Stimulated activated CD4-positive, alpha-beta T cell treated with anti-CD3 and anti-CD28 coated beads, Interleukin-2, amount 100 ng/mL, for 48 hours (primary cell): ENCODE data around the gene OR4C11.

Experiments
- DNase-seq, 2 donors: peaks; one replicate each; pipeline ENCODE4 v3.0.0-alpha.2; 2020

The OR4C11 gene, protein sequence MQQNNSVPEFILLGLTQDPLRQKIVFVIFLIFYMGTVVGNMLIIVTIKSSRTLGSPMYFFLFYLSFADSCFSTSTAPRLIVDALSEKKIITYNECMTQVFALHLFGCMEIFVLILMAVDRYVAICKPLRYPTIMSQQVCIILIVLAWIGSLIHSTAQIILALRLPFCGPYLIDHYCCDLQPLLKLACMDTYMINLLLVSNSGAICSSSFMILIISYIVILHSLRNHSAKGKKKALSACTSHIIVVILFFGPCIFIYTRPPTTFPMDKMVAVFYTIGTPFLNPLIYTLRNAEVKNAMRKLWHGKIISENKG

DNA sequence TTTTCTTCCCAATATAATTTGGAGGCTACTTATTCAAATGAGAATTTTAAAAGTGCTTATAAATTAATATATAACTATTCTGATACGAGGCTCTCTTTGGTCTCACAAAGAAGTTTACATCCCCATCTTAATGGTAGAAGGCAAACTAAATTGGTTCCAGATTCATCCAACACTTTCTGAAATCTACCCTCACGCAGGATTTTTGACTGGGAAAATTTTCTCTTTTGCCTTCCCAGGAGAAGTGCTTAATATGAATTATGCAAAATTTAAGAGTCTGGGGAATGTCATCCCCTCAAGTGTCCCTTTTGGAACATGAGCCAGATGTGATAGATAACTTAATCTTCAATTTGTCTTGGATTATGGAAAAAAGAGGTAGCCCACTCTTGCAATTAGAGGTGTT is at the start of gene OR4C11:
Gene OR4C11 (minus strand): TSS at position 101 of the 400 bp plus-strand sequence. CDS start 3,272 bp downstream, outside the sequence.
- DNase-seq: no peak

GRCh38 chr11:55655096-55655495 is 47.7 kb upstream of the OR4C11 start:
- no peak for DNase-seq

GRCh38 chr11:55652560-55652959 is 45.1 kb upstream of the OR4C11 start:
- DNase-seq: no peak

- DNase-seq: no peak
Observed at GRCh38 chr11:55648027-55648426, 40.6 kb upstream of the OR4C11 start, which contains the start of gene OR4S2. TSS of gene OR4S2 (plus strand) at chr11:55648327. CDS start at chr11:55650904, 2,577 bp downstream.

- no peak for DNase-seq
Observed at GRCh38 chr11:55634813-55635212, 27.4 kb upstream of the OR4C11 start, which contains the start of gene OR4P4. TSS of gene OR4P4 (plus strand) at chr11:55635113.

DNA sequence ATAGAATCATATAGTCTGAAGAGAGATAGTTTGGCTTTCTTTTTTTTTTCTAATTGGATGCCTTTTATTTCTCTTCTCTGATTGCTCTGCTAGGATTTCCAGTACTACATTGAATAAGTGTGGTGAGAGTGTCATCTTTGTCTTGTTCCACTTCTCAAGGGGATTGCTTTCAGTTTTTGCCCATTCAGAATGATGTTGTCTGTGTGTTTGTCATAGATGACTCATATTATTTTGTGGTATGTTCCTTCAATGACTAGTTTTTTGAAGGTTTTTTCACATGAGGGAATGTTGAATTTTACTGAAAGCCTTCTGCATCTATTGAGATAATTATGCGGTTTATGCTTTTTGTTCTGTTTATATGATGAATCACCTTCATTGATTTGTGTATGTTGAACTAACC is 17.1 kb upstream of the OR4C11 start:
- no peak for DNase-seq

DNA sequence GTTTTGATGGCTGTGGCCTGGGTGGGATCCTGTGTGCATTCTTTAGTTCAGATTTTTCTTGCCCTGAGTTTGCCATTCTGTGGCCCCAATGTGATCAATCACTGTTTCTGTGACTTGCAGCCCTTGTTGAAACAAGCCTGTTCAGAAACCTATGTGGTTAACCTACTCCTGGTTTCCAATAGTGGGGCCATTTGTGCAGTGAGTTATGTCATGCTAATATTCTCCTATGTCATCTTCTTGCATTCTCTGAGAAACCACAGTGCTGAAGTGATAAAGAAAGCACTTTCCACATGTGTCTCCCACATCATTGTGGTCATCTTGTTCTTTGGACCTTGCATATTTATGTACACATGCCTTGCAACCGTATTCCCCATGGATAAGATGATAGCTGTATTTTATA is 34.9 kb downstream of the OR4C11 start:
- no peak for DNase-seq

GRCh38 chr11:55571828-55572227 is 35.6 kb downstream of the OR4C11 start, which contains the start of gene OR4C16:
TSS of gene OR4C16 (plus strand) at chr11:55572128. CDS start at chr11:55572128, 0 bp downstream.
- no peak for DNase-seq

- no peak for DNase-seq
Observed at GRCh38 chr11:55554169-55554568, 53.3 kb downstream of the OR4C11 start, which contains the start of gene OR4C15. TSS of gene OR4C15 (plus strand) at chr11:55554469. CDS start at chr11:55554469, 0 bp downstream.
